HG02852 (cell line): ENCODE results near the gene KCNC3.
"Not testable (repeated sequence)": the region's sequence is repeated elsewhere in the genome, so short reads cannot be mapped to it uniquely, and the experiment has no call there.

Experiments
- ATAC-seq: cut with Tn5 transposase; IDR thresholded peaks from one replicate; pipeline ENCODE4 v1.9.1; 2021; ENCODE audit warnings: mild to moderate bottlenecking, moderate library complexity; ENCODE audit not compliant: unreplicated experiment

Gene KCNC3

DNA sequence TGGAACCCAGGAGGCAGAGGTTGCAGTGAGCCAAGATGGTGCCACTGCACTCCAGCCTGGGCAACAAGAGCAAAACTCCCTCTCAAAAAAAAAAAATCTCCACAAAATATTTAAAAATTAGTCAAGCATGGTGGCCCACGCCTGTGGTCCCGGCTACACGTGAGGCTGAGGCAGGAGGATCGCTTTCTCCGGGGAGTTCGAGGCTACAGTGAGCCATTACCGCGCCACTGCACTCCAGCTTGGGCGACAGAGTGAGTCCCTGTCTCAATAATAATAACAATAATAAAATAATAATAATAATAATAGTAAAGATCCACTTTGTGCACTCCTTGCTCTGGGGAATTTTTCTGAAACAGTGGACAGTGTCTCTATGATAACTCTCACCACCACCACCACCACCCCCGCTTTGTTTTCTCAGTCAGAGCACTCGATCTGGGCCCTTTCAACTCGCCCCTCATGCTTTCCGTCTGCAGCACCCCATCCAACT lies 27.6 kb upstream of the KCNC3 start:
- ATAC-seq = no peak

DNA sequence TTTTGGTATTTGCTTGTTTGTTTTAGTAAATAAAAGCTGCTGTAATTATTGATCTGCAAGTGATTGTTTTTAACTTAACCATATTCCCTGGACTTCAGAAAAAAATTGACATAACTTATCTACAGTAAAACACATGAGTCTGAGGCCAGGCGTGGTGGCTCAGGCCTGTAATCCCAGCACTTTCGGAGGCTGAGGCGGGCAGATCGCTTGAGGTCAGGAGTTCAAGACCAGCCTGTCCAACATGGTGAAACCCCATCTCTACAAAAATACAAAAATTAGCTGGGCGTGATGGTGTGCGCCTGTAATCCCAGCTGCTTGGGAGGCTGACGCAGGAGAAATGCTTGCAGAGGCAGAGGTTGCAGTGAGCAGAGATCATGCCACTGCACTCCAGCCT lies 24.3 kb upstream of the KCNC3 start:
- not testable (repeated sequence) for ATAC-seq

DNA sequence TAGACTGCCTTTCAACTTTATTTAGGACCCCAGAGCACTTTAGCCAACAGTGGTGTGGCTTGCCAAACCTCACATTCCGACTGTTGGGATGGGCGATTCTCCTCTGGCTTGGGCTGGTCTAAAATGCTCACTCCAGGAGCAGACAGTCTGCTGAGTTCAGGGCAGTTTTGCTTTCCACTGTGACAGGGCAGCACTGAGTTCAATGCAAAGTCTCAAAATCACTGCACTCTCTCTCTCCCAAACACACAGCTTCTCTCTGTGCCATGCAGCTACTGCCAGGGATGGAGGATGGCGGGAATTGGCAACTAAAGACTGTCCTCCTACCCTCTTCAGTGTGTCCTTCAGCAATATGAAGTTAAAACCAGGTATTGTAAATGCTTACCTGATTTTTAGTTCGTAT lies 23.1 kb upstream of the KCNC3 start:
- ATAC-seq = no peak

DNA sequence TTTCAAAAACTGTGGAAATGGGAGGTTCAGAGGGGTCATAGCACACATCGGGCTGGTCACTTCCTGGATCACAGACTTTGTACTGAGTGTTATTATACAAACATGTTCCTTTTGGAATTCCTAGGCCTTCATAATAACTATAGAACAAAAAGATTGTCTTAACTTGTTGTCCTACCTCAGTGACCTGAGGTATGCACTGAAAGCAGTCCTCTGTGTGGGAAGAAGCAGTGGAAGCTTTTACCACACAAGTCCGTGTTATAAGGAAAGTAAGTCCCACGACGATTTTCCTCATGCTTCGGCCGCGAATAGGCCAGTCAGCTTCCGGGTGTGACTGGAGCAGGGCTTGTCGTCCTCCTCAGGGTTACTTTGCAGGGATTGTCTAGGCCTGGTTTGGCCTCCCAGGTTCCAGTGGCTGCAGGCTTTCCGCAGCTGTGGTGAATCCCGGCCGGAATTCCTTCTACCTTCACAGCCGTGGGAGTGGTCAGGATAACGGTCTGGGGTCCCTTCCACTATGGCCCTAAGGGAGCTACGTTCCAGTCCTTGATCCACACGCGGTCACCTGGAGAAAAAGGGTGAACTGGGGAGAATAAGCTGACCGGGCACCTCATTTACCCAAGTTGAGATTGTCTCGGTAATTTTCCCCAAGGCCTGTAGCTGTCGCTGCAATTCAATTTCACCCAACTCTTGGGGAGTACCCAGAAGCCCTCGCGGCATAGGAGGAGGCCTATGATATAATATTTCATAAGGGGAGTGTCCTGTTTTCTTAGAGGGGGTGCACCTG lies 20.3 kb upstream of the KCNC3 start:
- ATAC-seq = no peak

- ATAC-seq = peak; percentile 47
Measured at GRCh38 chr19:50347089-50347581, 18.0 kb upstream of the KCNC3 start.

GRCh38 chr19:50344661-50345318 lies 15.6 kb upstream of the KCNC3 start:
- peak; percentile 50 for ATAC-seq

GRCh38 chr19:50341091-50341564 lies 12.0 kb upstream of the KCNC3 start:
- peak; percentile 53 for ATAC-seq

DNA sequence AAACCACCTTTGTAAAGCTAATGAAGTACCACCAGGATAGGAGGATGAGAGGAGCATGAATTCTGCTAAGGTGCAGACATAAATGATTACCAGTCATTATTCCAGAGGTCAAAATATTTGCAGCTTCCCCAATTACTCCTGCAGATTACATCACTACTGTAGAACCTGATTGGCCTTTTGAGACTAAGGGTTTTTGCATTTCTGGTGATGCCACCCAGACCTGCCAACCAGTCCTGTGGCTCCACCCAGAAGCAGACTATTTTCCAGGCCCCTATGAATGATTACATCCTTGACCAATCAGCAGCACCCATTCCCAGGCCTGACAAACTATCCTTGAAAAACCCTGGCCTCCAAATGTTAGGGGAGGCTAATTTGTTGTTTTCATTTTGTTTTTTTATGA lies 11.2 kb upstream of the KCNC3 start:
- no peak for ATAC-seq

- ATAC-seq = not testable (repeated sequence)
Measured at GRCh38 chr19:50337031-50337430, 7.9 kb upstream of the KCNC3 start.

DNA sequence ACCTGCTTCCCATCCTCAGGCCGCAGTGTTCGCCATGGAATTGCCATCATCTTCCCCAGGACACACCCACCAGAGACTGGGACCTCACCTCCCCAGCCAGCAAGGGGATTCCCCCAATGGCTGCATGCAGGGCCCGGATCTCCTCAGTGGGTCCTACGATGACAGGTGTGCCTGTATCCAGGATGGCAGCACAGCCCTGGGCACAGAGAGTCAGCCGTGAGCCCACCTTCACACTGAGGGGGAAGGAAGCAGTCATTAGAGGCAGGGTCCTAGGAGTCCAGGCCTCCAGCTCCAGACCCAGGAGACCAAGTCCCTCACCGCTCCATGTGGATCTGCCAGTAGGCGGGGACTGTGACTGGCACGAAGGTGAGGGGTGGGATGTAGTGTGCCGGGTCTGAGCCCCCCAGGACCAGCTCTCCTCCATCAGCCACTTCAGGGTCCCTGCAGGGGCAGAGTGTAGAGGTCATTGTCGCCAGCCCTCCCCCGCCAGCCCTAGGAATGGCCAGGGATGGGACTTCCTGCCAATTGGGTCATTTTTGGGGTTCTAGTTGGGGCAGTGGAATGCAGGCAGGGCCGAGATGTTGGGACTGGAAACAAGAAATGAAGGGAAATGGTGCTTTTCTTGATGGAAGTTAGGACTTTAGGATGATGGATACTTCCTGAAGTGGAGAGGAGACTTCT lies 5.7 kb upstream of the KCNC3 start:
- no peak for ATAC-seq

- ATAC-seq = peak; percentile 18
Measured at GRCh38 chr19:50333737-50334617, 4.8 kb upstream of the KCNC3 start.

DNA sequence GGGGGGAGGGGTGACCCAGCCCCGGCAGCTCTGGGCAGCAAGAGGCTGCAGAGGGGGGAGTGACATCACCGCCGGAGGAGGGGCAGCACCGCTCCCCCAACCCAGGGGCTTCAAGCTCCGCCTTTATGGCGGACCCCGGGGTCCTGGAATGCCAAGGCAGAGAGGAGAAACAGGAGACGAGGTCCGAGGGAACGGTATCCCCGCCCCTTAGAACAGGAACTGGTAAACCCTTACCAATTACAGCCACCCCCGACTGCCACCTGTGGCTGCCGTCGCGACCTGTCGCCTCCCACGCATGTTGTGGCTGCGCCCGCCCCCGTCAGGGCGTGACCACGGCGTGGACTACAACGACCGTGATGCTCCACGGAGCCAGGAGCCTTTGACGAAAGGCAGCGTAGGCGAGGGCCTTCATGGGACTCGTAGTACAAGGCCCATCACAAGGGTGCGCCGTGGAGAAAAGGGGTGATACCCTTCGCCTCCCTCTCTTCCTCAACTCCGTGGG lies 4.1 kb upstream of the KCNC3 start:
- ATAC-seq = peak; percentile 41

GRCh38 chr19:50332244-50333038 lies 3.3 kb upstream of the KCNC3 start:
- no peak for ATAC-seq

- no peak for ATAC-seq
Measured at GRCh38 chr19:50331994-50332243, 2.7 kb upstream of the KCNC3 start.

DNA sequence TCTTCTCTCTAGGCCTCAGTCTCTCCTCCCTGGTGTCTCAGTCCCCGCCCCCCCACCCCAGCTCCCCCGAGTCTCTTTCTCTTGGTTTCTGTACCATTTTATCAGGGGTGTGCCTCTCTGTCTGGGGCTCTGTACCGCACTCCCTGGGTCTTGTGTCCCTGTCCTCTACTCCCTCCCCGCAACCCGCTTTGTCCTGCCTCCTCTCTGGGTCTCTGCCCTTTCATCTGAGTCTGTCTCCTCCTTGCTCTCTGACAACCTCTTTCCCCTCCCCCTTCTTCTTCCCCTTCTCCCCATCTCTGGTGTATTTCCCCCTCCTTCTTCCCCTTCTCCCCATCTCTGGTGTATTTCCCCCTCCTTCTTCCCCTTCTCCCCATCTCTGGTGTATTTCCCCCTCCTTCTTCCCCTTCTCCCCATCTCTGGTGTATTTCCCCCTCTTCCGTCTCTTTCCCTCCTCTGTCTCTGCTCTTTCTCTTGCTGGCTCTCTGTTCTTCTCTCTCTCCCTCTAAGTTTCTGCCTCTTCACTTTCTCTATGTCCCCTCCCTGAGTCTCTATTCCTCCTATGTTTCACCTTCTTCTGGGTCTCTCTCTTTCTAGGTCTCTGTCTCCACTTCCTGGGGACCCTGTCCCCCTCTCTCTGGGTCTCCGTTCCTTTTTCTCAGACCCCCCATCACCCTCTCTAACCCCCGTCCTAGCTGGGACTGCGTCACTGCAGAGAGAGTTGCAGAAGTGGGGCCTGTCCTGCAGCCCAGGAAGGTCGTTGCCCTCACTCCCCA lies 2.2 kb upstream of the KCNC3 start:
- ATAC-seq = no peak

DNA sequence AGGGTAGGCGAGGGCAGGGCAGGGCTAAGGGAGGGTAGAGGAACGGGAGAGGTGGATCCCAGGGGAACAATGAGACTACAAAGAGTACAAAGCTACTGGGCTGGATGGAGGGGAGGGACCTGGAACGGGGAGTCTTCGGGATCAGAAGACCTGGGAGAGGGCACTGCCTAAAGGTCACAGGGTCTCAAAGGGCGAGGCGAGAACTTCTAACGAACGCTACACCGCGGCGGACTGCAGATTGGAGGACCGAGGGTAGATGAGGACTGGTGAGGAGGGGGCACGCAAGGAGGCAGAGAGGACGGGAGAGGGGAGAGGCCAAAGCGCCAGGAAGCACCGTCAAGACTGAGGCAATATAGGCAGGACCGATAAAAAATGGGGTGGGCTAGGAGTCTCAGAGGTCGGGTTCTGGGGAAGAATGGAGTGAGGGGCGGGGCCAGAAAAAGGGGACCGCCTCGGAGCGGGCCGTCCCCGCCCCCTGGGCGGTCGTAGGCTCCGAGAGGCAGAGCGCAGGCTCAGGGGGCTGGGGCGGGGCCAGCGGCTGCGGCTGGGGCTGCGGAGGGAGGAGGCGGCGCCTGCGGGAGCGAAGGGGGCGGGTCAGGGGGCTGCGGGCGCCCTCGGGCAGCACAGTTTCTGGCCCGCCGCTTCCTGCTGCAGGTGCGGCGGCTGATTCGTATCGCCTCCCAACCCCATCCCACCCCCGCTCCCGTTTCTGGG lies 1.3 kb upstream of the KCNC3 start:
- peak; percentile 23 for ATAC-seq

DNA sequence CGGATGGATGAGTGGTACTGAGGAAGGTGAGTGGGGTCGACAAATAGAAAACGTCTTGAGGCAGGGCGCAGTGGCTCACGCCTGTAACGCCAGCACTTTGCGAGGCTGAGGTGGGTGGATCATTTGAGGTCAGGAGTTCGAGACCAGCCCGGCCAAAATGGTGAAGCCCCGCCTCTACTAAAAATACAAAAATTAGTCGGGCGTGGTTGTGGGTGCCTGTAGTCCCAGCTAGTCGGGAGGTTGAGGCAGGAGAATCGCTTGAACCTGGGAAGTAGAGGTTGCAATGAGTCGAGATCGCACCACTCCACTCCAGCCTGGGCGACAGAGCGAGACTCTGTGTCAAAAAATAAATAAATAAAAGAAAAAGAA lies 733 bp upstream of the KCNC3 start:
- ATAC-seq = not testable (repeated sequence)

- no peak for ATAC-seq
Measured at GRCh38 chr19:50328873-50329145, 368 bp downstream of the KCNC3 start.
